H7 (cell line): ENCODE data around the gene ZFAND3. TPM values are rescaled to one million over a fixed set of nuclear protein-coding genes. Genes with fewer than 3 reads are reported as not detected.

Experiments
- DNase-seq: peaks from one replicate; pipeline ENCODE4 v3.0.0; 2012
- H3K27me3 ChIP-seq: 2 replicates; pipeline ENCODE4 v1.6.0; 2011; ENCODE audit warnings: mild to moderate bottlenecking, low read length; ENCODE audit not compliant: control insufficient read depth, insufficient read depth
- H3K36me3 ChIP-seq: replicated peaks from 2 replicates; pipeline ENCODE4 v1.5.1; 2011; ENCODE audit warnings: low read length; ENCODE audit not compliant: control insufficient read depth, insufficient read depth
- H3K4me3 ChIP-seq: 2 replicates; pipeline ENCODE4 v1.5.1; 2011; ENCODE audit warnings: low read depth, mild to moderate bottlenecking, control low read depth, low read length, moderate library complexity; ENCODE audit not compliant: insufficient read depth
- total RNA-seq: library from RNA; depleted of rRNA; stranded (reverse); fragments of >200 nt; shearing (Covaris generic); gene quantifications from 2 replicates; pipeline ENCODE4 v1.2.3, GENCODE V29; 2014

The ZFAND3 gene
- total RNA-seq, 1 experiment from 2014 or later = 17.1 TPM

DNA sequence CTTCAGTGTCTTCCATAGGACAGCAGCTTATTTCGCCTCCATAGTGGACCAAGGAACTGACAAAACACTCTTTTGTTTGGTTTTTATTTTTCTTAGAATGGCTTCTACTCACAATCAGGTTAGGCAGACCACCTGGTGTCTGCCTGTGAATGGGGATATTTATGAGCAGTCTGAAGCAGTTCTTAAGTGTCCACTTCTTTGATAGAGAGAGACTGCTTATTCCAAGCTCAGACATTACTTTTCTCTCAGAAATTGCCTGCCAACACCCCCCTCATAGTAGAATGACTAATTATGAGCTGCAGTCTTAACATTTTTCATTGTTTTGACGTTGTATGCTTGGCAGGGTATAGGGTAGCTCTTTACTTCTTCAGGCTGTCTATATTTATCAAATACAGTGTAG, 174.7 kb downstream of the ZFAND3 start:
- Histone ChIP-seq H3K4me3 (no peak overlapping the region), H3K27me3 (no peaks in the 10 kb centered on the region), H3K36me3 (no peaks in the 10 kb centered on the region)
- no peak for DNase-seq

DNA sequence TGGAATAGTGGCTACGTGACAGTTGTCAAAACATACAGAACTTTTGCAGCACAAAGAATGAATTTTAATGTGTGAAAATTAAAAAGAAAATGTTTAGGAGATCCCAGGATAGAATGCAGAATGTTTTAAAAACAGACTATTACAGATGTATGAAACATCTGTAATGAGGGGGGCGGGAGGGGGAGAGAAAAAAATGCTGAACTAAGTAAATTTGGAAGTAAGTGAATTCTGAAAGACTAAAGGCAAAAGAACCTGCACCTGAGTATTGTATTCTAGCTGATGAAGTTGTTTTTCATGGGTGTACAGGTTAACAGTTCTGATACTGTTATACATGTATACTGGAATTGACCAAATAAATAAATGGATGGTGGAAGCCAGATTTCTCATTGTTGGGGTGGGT, 178.8 kb downstream of the ZFAND3 start:
- no peaks in the 10 kb centered on the region for H3K27me3 ChIP-seq
- no peaks in the 10 kb centered on the region for H3K36me3 ChIP-seq
- H3K4me3 ChIP-seq = no peak overlapping the region
- DNase-seq = no peak

DNA sequence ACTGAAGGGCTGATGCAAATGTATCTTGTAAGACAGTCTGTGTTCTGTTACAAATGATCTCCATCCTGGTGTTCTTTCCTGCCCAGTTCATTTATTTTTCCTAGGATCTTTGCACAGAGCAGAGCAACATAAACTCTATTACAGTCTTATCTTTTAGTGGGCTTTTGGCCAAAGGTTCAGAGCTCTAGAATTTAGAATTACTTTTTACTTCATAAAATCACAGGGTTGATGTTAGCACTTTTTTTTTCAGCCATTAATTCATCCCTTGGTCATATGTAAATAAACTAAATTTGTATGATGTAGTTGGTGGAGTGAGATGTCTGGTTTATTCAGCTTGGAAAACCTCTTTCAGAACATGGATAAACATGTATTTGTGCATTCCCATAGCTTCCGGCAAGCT, 181.9 kb downstream of the ZFAND3 start:
- Histone ChIP-seq H3K4me3 (no peak overlapping the region), H3K36me3 (no peaks in the 10 kb centered on the region), H3K27me3 (no peaks in the 10 kb centered on the region)
- DNase-seq = no peak

DNA sequence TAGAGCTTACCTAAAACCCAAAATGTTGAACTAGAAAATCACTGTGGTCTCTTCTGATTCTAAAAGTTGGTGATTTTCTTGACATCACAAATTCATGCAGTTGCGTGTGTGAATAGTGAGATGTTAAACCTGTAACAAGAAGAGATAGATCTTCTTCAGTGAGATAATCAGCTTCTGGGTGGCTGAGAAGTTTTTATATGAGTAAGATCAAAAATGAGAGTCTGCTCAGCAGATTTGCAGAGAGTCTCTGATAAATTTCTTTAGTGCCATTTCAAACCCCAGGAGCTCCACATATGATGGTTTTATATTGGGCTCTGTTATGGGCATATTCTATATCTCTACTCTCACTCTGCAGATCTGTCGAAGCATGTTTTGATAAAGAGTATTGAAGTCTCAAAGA, 185.4 kb downstream of the ZFAND3 start:
- Histone ChIP-seq H3K36me3 (no peaks in the 10 kb centered on the region), H3K4me3 (no peak overlapping the region), H3K27me3 (no peaks in the 10 kb centered on the region)
- DNase-seq = no peak

DNA sequence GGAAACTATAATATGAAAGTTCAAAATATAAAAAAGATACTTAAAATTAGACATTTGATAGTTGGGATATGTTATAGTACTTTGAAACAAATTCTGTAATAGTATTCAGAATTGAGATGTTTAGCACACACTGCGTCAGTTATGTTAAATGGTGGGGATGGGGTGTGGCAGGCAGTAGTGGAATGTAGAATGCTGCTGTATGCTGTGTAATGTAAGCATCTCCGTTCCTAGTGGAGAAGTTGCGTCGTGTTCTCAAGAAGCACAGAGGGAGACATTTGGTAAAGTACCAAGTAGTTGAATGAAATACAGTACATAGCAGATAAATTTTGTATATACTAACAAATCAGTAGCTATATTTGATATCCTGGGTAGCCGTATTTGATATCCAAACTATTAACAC, 192.4 kb downstream of the ZFAND3 start:
- Histone ChIP-seq H3K4me3 (no peak overlapping the region), H3K36me3 (no peaks in the 10 kb centered on the region), H3K27me3 (no peaks in the 10 kb centered on the region)
- no peak for DNase-seq

DNA sequence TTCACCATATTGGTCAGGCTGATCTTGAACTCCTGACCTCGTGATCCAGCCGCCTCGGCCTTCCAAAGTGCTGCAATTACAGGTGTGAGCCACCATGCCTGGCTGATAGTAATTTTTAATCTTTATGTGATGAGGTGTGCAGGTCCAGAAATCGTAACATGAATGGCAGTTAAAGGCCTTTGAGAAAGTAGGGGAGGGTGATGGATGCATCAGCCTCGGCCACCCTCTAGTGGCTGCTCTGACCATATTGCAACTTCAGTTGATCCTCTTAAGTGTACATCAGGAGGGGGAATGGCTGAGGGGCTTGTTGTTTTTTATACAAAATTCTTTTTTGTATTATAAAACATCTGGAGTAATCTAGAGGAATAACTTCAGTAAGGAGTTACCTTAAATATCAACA, 193.0 kb downstream of the ZFAND3 start:
- H3K36me3 ChIP-seq = no peaks in the 10 kb centered on the region
- H3K4me3 ChIP-seq = no peak overlapping the region
- no peaks in the 10 kb centered on the region for H3K27me3 ChIP-seq
- DNase-seq = peak; percentile 12

DNA sequence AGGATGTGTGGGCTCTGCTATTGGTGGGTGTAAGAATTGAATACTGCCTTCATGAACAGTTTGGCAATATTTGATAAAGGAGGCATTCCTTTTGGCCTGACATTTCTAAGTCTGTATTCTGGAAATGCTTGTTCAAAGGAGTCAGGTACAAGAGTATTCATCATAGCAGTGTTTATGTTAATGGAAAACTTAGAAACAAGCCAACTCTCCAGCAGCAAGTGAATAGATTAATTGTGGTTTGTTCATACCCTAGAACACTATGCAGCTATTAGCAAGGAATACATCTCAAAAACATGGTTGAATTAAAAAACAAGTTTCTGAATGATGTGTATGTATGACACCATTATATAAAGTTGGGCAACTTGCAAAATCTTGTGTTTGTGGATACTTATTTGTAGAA, 195.8 kb downstream of the ZFAND3 start:
- Histone ChIP-seq H3K4me3 (no peak overlapping the region), H3K27me3 (no peaks in the 10 kb centered on the region), H3K36me3 (no peaks in the 10 kb centered on the region)
- no peak for DNase-seq

DNA sequence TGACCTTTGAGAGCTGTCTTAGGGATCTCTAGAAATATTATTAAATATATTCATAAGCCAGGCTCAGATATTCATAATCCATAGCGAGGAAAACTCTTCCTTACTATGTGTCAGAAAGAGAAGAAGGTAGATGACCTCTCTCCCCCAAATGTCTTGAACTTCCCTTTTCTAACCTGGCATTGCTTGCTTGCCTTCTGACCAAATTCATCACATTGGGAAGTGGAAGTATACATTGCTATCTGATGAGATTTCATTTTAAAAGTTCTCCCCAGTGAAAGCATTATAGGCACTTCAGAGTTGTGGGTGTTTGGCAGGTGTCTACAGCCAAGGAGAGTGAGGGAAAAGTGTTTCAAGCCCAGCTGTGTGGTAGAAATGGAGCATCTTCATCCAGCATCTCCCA, 197.3 kb downstream of the ZFAND3 start:
- H3K36me3 ChIP-seq = no peaks in the 10 kb centered on the region
- DNase-seq = no peak
- H3K27me3 ChIP-seq = no peaks in the 10 kb centered on the region
- no peak overlapping the region for H3K4me3 ChIP-seq

DNA sequence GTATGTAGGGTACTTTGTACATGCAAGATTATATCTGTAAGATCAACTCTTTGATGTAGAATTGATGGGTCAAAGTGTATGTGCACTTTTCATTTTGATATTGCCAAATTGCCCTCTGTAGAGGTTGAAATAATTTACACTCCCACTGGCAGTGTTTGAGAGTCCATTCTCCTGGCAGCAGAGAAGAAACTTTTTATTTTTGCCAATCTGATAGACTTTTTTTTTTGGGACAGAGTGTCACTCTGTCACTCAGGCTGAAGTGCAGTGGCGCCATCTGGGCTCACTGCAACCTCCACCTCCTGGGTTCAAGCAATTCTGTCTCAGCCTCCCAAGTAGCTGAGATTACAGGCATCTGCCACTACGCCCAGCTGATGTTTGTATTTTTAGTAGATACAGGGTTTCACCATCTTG, 199.2 kb downstream of the ZFAND3 start:
- no peaks in the 10 kb centered on the region for H3K36me3 ChIP-seq
- H3K4me3 ChIP-seq = no peak overlapping the region
- no peak for DNase-seq
- no peaks in the 10 kb centered on the region for H3K27me3 ChIP-seq

DNA sequence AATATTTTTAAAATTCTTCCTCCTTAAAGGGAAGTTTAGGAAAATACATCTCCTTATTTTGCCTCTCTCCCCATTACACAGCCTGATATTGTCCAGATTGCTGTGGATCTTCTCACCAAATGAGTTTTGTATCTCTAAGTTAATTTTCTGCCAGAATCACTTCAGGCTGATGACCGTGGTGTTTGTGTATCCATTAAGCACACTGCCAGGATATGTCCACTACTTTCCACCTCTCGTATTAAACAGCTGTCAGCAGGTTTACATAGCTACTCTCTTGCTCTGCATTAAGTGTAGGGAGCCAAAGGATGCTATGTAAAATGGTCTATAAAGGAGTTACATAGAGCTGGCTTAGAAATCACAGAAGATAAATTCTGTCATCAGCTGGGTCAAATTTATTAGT, 201.1 kb downstream of the ZFAND3 start:
- no peak for DNase-seq
- Histone ChIP-seq H3K27me3 (no peaks in the 10 kb centered on the region), H3K4me3 (no peak overlapping the region), H3K36me3 (no peaks in the 10 kb centered on the region)

DNA sequence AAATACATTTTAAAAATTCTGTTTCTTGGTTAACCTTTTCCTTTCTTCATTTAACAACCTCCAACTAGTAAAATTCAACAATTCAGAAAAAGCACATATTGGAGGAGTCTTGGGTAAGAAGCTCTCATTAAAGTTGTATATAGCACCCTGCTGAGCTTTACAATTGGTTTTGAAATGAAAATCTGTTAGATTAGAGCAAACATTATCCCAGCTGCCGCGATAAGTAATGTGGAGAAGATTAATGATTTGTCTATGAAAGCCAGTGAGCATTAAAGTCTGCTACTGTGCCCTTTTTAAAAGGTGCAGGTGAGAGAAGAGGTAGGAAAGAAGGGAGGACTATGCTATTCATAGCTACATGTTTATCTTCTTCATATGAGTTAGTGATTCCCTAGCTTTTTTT, 201.5 kb downstream of the ZFAND3 start:
- DNase-seq = no peak
- H3K36me3 ChIP-seq = no peaks in the 10 kb centered on the region
- H3K4me3 ChIP-seq = no peak overlapping the region
- H3K27me3 ChIP-seq = no peaks in the 10 kb centered on the region

DNA sequence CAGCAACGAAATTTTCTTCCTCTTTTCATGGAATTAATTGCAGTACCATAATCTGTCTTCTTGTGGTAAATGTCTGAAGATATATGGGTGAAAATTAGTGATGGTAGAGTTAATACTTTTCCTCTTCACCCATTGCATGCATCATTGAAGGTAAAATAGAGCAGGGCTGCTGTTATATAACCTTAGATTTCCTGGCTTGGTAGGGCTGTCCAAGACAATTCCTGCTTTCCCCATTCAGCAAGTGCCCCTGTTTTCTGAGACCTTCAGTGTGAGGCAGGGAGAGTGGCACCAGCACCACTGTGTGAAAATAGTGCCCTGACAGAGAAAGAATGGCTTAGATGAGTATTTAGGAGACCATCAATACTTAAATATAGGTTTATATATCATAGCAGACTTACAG, 202.0 kb downstream of the ZFAND3 start:
- DNase-seq = no peak
- Histone ChIP-seq H3K4me3 (no peak overlapping the region), H3K27me3 (no peaks in the 10 kb centered on the region), H3K36me3 (no peaks in the 10 kb centered on the region)

DNA sequence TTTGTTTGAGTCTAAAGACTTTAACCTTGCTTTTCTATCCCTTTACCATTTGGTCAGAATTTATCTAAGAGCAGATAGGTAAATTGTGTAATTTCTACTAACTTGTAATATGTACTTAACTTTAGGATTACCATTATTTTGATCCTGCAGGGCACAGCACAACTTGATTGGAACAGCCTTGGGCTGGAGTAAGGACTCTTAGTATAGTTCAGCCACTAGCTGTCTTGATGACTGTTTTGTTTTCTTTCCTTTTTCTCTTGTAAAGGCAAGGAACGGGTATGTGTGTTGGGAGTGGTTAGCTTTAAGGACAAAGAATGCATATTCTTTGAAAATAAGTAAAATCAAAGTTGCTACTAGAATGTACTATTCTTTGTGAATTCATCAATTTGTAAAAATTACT, 203.2 kb downstream of the ZFAND3 start:
- no peaks in the 10 kb centered on the region for H3K27me3 ChIP-seq
- no peaks in the 10 kb centered on the region for H3K36me3 ChIP-seq
- no peak for DNase-seq

DNA sequence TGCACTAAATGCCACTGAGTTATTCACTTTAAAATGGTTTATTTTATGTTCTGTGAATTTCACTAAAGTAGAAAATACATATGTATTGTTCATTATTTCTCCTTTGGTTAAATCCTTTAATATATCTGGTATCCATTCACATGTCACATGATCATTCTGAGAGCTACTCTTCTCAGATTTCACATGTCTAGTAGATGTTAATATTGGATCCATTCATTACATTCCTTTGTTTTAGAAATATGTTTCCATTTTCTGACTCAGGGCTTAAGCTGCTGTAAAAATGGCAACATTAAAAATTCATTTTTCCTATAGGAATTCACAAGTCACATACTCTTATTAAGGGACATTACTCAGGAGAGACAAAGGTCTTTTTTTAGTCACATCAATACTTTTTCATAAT, 205.4 kb downstream of the ZFAND3 start:
- no peaks in the 10 kb centered on the region for H3K36me3 ChIP-seq
- H3K4me3 ChIP-seq = no peak overlapping the region
- DNase-seq = no peak
- no peaks in the 10 kb centered on the region for H3K27me3 ChIP-seq

More for the DNA sequence above, 203.2 kb downstream of the ZFAND3 start:
- H3K4me3 ChIP-seq = no peak overlapping the region

DNA sequence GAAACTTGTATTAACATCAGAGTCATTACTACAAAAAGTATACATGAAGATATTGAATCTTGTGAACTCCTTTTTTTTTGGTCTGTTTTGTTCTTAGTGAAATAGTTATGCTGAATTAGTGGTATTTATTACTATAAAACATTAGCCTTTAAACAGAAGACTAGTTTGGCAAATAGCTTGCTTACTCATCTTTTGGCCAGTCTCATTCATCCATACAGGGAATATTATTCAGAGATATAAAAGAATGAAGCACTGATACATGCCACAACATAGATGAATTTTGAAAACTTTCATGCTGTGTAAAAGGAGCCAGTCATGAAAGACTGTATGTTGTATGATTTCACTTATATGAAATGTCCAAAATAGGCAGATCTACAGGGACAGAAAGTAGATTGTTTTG, 205.9 kb downstream of the ZFAND3 start:
- DNase-seq = no peak
- no peaks in the 10 kb centered on the region for H3K27me3 ChIP-seq
- H3K36me3 ChIP-seq = no peaks in the 10 kb centered on the region
- H3K4me3 ChIP-seq = no peak overlapping the region

DNA sequence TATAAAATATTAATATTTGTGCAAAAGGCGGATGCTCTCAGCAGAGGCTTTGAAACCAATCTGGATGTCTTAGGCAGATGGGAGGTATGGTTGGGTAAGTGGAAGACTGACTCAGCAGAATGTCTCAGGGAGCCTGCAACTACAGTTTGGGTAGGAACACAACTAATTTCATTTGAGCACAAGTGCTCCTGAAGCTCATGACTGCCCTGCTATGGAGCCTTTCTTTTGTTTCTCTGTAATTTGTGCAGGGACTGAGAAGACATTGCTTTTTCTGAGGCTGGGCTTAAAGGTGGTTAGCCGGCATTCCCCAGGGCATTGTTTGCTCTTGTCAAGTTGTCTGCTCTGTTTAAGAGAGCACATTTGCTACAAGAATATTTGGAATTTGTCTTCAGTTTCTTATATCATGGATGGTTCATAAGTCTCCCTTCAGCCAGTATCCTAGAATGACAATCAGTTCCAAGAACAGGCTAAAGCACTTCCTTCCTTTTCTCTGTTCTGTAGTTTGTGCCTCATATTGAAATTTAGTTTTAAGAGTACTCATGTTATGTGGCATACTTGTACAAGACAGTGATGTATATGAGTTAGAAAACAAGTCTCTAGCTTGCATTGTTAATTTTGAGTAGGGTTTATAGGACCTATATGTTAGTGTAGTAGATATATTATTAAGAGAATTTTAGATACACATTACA, 208.3 kb downstream of the ZFAND3 start:
- Histone ChIP-seq H3K4me3 (no peak overlapping the region), H3K27me3 (no peaks in the 10 kb centered on the region), H3K36me3 (no peaks in the 10 kb centered on the region)
- DNase-seq = no peak
